ENCODE measurements around the gene SMPDL3A.
A peak's percentile ranks its signal among the peaks of the same experiment; 100 is the strongest.

Gene SMPDL3A

DNA sequence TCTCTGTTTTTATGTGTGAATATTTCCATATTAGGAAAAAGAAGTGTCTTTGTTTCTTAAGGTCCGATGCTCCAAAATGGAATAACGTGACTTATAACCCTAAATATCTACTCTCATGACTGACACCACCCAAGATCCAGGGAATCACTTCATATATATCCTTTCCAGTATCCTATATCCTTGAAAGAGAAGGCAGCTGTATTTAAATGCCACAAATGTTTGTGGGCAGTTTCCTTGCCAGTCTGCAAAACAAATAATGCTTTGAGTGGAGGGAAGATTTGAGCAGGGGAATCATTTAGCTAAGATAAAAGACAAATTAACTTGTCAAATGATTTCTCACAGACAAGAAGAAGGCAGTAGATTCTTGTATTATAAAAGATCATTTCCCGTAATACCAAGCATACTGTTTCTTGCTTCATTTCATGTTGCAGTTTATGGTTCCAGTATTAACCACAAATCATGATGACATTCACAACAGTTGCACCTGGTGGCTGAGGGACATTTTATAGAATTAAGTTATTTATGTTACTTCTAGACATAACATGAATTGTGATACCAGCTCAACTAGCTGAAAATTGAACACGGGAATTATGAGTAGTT lies 39.5 kb upstream of the SMPDL3A start:
- H2BK120ac ChIP-seq (ENCODE audit: low read depth, low read length), result no peak overlapping the region

DNA sequence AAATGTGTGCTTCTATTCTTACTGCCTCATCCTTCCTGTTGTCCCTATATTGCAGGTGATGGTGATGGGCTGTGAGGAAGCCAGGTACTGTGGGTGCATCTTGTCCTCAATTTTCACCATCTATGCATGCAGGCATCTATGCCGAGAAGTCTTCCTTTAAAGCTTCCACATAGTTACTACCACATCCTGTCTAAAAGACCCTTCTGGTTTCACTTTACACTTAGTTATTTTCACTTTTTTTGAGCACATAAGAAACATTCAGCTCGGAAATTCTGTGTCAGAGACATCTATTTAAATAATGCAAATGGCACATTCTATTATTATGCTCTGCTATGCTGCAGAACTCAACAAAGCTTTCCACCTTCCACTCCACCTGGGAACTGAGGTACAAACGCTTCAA lies 37.7 kb upstream of the SMPDL3A start:
- no peak for DNase-seq
- Histone ChIP-seq H2BK5ac (ENCODE audit: low read depth, low read length, poor library complexity, severe bottlenecking) (no peak overlapping the region), H3K18ac (ENCODE audit: low read depth in 1 of 2, low read length in 2 of 2) (no peak overlapping the region), H2AFZ (ENCODE audit: low read depth, low read length) (no peak overlapping the region), H3K4me3 (ENCODE audit: insufficient read depth in 1 of 2, low read depth in 1 of 2, low read length in 2 of 2) (no peak overlapping the region), H3K23ac (ENCODE audit: low read length in 2 of 2) (no peak overlapping the region), H3K14ac (ENCODE audit: low read length in 2 of 2) (no peak overlapping the region), H3K4me1 (ENCODE audit: control insufficient read depth, insufficient read depth, low read depth, low read length) (no peaks in the 10 kb centered on the region), H2BK12ac (ENCODE audit: low read length in 2 of 2) (peak overlapping the region in 1 of 2 experiments; percentile 71), H3K4ac (ENCODE audit: low read depth in 1 of 2, low read length in 2 of 2) (no peak overlapping the region), H4K91ac (ENCODE audit: low read length) (no peak overlapping the region), H3K27ac (ENCODE audit: low read length, poor library complexity, severe bottlenecking) (no peak overlapping the region), H3K9me3 (ENCODE audit: control insufficient read depth, low read length) (no peaks in the 10 kb centered on the region), H4K8ac (ENCODE audit: low read length) (no peak overlapping the region), H2BK120ac (ENCODE audit: low read depth, low read length) (no peak overlapping the region), H2AK5ac (ENCODE audit: low read length, severe bottlenecking) (no peak overlapping the region), H3K36me3 (ENCODE audit: control insufficient read depth in 1 of 2, insufficient read depth in 2 of 2, low read depth in 1 of 2, low read length in 2 of 2) (no peaks in the 10 kb centered on the region), H3K9ac (ENCODE audit: low read length) (no peak overlapping the region), H2BK15ac (ENCODE audit: low read depth, poor library complexity, severe bottlenecking) (no peak overlapping the region), H3K79me1 (replicated peaks; ENCODE audit: low read length, poor library complexity, severe bottlenecking) (no peaks in the 10 kb centered on the region), H3K4me2 (ENCODE audit: low read length, poor library complexity, severe bottlenecking) (no peak overlapping the region), H3K27me3 (ENCODE audit: control insufficient read depth in 1 of 2, insufficient read depth in 1 of 2, low read length in 2 of 2) (no peaks in the 10 kb centered on the region)
- WGBS, result 74% methylated on average over 3 of the region's 3 CpGs

More for the DNA sequence above, 39.5 kb upstream of the SMPDL3A start:
- Histone ChIP-seq H3K9me3 (ENCODE audit: control insufficient read depth, low read length) (no peaks in the 10 kb centered on the region), H4K91ac (ENCODE audit: low read length) (no peak overlapping the region), H3K36me3 (ENCODE audit: control insufficient read depth in 1 of 2, insufficient read depth in 2 of 2, low read depth in 1 of 2, low read length in 2 of 2) (no peaks in the 10 kb centered on the region), H3K4ac (ENCODE audit: low read depth in 1 of 2, low read length in 2 of 2) (no peak overlapping the region), H3K4me3 (ENCODE audit: insufficient read depth in 1 of 2, low read depth in 1 of 2, low read length in 2 of 2) (no peak overlapping the region), H4K8ac (ENCODE audit: low read length) (no peak overlapping the region), H3K27ac (ENCODE audit: low read length, poor library complexity, severe bottlenecking) (no peak overlapping the region), H3K9ac (ENCODE audit: low read length) (no peak overlapping the region), H3K23ac (ENCODE audit: low read length in 2 of 2) (no peak overlapping the region), H2AFZ (ENCODE audit: low read depth, low read length) (no peak overlapping the region), H3K27me3 (ENCODE audit: control insufficient read depth in 1 of 2, insufficient read depth in 1 of 2, low read length in 2 of 2) (no peaks in the 10 kb centered on the region), H3K14ac (ENCODE audit: low read length in 2 of 2) (no peak overlapping the region), H3K79me1 (replicated peaks; ENCODE audit: low read length, poor library complexity, severe bottlenecking) (no peaks in the 10 kb centered on the region), H3K4me2 (ENCODE audit: low read length, poor library complexity, severe bottlenecking) (no peak overlapping the region), H2BK12ac (ENCODE audit: low read length in 2 of 2) (no peak overlapping the region), H2AK5ac (ENCODE audit: low read length, severe bottlenecking) (no peak overlapping the region), H3K4me1 (ENCODE audit: control insufficient read depth, insufficient read depth, low read depth, low read length) (no peaks in the 10 kb centered on the region), H2BK15ac (ENCODE audit: low read depth, poor library complexity, severe bottlenecking) (no peak overlapping the region), H3K18ac (ENCODE audit: low read depth in 1 of 2, low read length in 2 of 2) (no peak overlapping the region), H2BK5ac (ENCODE audit: low read depth, low read length, poor library complexity, severe bottlenecking) (no peak overlapping the region)
- 100% methylated on average over 1 of the region's 4 CpGs for WGBS
- peak; percentile 34 for DNase-seq

DNA sequence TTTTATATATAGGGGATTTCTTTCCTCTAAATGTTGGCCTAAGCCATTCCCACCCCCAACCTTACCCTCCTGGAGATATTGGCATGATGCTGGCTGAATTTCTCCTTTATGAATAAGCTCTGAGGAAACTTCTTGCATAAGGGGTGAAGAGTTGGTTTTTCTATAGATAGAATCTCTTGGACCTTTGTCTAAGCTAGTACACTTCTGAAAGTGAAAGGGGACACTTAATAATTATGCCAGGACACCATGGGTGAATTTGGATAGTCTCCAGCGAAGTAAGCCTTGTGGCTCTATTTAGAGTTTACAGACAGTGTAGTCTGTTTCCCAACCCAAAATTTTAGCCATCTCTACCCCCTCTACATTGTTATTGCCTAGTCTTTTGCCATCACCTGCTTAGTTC lies 36.6 kb upstream of the SMPDL3A start:
- Histone ChIP-seq H3K14ac (ENCODE audit: low read length in 2 of 2) (no peak overlapping the region), H2AK5ac (ENCODE audit: low read length, severe bottlenecking) (no peak overlapping the region), H2BK120ac (ENCODE audit: low read depth, low read length) (no peak overlapping the region), H3K36me3 (ENCODE audit: control insufficient read depth in 1 of 2, insufficient read depth in 2 of 2, low read depth in 1 of 2, low read length in 2 of 2) (no peaks in the 10 kb centered on the region), H2AFZ (ENCODE audit: low read depth, low read length) (no peak overlapping the region), H2BK12ac (ENCODE audit: low read length in 2 of 2) (no peak overlapping the region), H4K8ac (ENCODE audit: low read length) (no peak overlapping the region), H2BK15ac (ENCODE audit: low read depth, poor library complexity, severe bottlenecking) (no peak overlapping the region), H3K9ac (ENCODE audit: low read length) (no peak overlapping the region), H3K9me3 (ENCODE audit: control insufficient read depth, low read length) (no peaks in the 10 kb centered on the region), H2BK5ac (ENCODE audit: low read depth, low read length, poor library complexity, severe bottlenecking) (no peak overlapping the region), H3K18ac (ENCODE audit: low read depth in 1 of 2, low read length in 2 of 2) (peak overlapping the region in 1 of 2 experiments; percentile 2), H3K4me1 (ENCODE audit: control insufficient read depth, insufficient read depth, low read depth, low read length) (no peaks in the 10 kb centered on the region), H3K4ac (ENCODE audit: low read depth in 1 of 2, low read length in 2 of 2) (no peak overlapping the region), H3K79me1 (replicated peaks; ENCODE audit: low read length, poor library complexity, severe bottlenecking) (no peaks in the 10 kb centered on the region), H4K91ac (ENCODE audit: low read length) (no peak overlapping the region), H3K23ac (ENCODE audit: low read length in 2 of 2) (no peak overlapping the region), H3K4me3 (ENCODE audit: insufficient read depth in 1 of 2, low read depth in 1 of 2, low read length in 2 of 2) (no peak overlapping the region), H3K4me2 (ENCODE audit: low read length, poor library complexity, severe bottlenecking) (no peak overlapping the region), H3K27ac (ENCODE audit: low read length, poor library complexity, severe bottlenecking) (no peak overlapping the region), H3K27me3 (ENCODE audit: control insufficient read depth in 1 of 2, insufficient read depth in 1 of 2, low read length in 2 of 2) (no peaks in the 10 kb centered on the region)
- DNase-seq, result no peak
- 80% methylated on average over 1 of the region's 1 CpG for WGBS

DNA sequence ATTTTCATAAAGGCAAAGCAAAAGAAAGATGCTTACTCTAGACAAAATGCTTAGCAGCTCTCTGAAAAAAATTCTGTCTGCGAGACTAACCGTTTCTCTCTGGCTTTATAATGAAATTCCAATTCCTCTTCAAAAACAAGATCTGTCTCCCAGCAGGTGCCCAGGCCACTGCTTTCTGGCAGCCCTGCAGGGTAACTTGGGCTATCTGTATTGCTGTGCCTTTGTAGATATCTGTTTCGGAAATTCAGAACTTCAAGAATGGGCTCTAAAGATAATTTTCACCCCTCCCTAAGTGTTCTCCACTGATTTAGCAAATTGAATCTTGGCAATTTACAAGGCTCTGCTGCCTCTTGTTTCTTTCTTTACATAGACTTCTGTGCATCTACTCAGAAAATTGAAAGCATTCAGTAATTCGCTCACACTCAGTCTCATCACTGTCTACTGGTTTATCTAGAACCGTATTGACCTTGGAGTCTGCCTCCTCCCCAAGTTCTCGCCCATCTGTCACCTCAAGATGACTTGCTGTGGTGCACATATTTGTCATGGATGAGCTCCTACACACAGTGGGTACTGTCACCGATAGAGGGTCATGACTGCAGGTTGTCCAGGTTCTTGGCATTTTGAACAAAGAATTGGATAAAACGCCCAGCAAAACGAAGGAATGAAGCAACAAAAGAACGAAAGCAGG lies 35.9 kb upstream of the SMPDL3A start:
- 96% methylated on average over 10 of the region's 10 CpGs for WGBS

More for the DNA sequence above, 35.9 kb upstream of the SMPDL3A start:
- Histone ChIP-seq H4K91ac (ENCODE audit: low read length) (no peak overlapping the region), H3K4ac (ENCODE audit: low read depth in 1 of 2, low read length in 2 of 2) (no peak overlapping the region), H3K4me3 (ENCODE audit: insufficient read depth in 1 of 2, low read depth in 1 of 2, low read length in 2 of 2) (peak overlapping the region in 1 of 2 experiments; percentile 64), H2BK15ac (ENCODE audit: low read depth, poor library complexity, severe bottlenecking) (no peak overlapping the region), H3K18ac (ENCODE audit: low read depth in 1 of 2, low read length in 2 of 2) (no peak overlapping the region), H3K9ac (ENCODE audit: low read length) (peak overlapping the region; percentile 68), H3K36me3 (ENCODE audit: control insufficient read depth in 1 of 2, insufficient read depth in 2 of 2, low read depth in 1 of 2, low read length in 2 of 2) (no peaks in the 10 kb centered on the region), H4K8ac (ENCODE audit: low read length) (no peak overlapping the region), H2BK120ac (ENCODE audit: low read depth, low read length) (no peak overlapping the region), H2BK12ac (ENCODE audit: low read length in 2 of 2) (no peak overlapping the region), H3K27ac (ENCODE audit: low read length, poor library complexity, severe bottlenecking) (no peak overlapping the region), H3K4me1 (ENCODE audit: control insufficient read depth, insufficient read depth, low read depth, low read length) (no peaks in the 10 kb centered on the region), H3K9me3 (ENCODE audit: control insufficient read depth, low read length) (no peaks in the 10 kb centered on the region), H3K27me3 (ENCODE audit: control insufficient read depth in 1 of 2, insufficient read depth in 1 of 2, low read length in 2 of 2) (no peaks in the 10 kb centered on the region), H3K79me1 (replicated peaks; ENCODE audit: low read length, poor library complexity, severe bottlenecking) (no peaks in the 10 kb centered on the region), H2BK5ac (ENCODE audit: low read depth, low read length, poor library complexity, severe bottlenecking) (no peak overlapping the region), H3K23ac (ENCODE audit: low read length in 2 of 2) (no peak overlapping the region), H2AK5ac (ENCODE audit: low read length, severe bottlenecking) (no peak overlapping the region), H3K14ac (ENCODE audit: low read length in 2 of 2) (no peak overlapping the region), H2AFZ (ENCODE audit: low read depth, low read length) (no peak overlapping the region), H3K4me2 (ENCODE audit: low read length, poor library complexity, severe bottlenecking) (no peak overlapping the region)
- no peak for DNase-seq
